Glomerular visceral epithelial cell (primary cell): Measurements from ENCODE around the gene NELFE.
"Not testable (repeated sequence)": the region's sequence is repeated elsewhere in the genome, so short reads cannot be mapped to it uniquely, and the experiment has no call there.

ENCODE experiments used
- DNase-seq: peaks from one replicate; pipeline ENCODE4 v3.0.0-alpha.2; 2016; ENCODE audit errors: extremely low spot score

The NELFE gene

GRCh38 chr6:31958741-31959739 is at the start of gene NELFE, which contains the start of gene SKIC2:
Gene NELFE (minus strand): TSS chr6:31958971. CDS start chr6:31958446, 525 bp downstream.
Gene SKIC2 (plus strand): TSS chr6:31959175. CDS start chr6:31959193, 18 bp downstream.
- DNase-seq = peak; percentile 98

- not testable (repeated sequence) for DNase-seq
Measured at GRCh38 chr6:32008037-32008436, 49.3 kb upstream of the NELFE start.

GRCh38 chr6:32007086-32007485 is 48.3 kb upstream of the NELFE start:
- DNase-seq = not testable (repeated sequence)

GRCh38 chr6:32005991-32006529 is 47.3 kb upstream of the NELFE start:
- DNase-seq = not testable (repeated sequence)

GRCh38 chr6:32005538-32005880 is 46.7 kb upstream of the NELFE start:
- not testable (repeated sequence) for DNase-seq

GRCh38 chr6:32004864-32005537 is 46.2 kb upstream of the NELFE start:
- DNase-seq = not testable (repeated sequence)

- DNase-seq = not testable (repeated sequence)
Measured at GRCh38 chr6:32004393-32004792, 45.6 kb upstream of the NELFE start.

GRCh38 chr6:32003301-32003700 is 44.5 kb upstream of the NELFE start:
- not testable (repeated sequence) for DNase-seq

GRCh38 chr6:32002546-32003268 is 43.9 kb upstream of the NELFE start:
- not testable (repeated sequence) for DNase-seq

- DNase-seq = not testable (repeated sequence)
Measured at GRCh38 chr6:31996385-31996784, 37.6 kb upstream of the NELFE start.

GRCh38 chr6:31994421-31994820 is 35.6 kb upstream of the NELFE start:
- DNase-seq = not testable (repeated sequence)

- DNase-seq = not testable (repeated sequence)
Measured at GRCh38 chr6:31989363-31989762, 30.6 kb upstream of the NELFE start.

- not testable (repeated sequence) for DNase-seq
Measured at GRCh38 chr6:31981744-31982143, 23.0 kb upstream of the NELFE start, which contains the start of gene C4A. Gene C4A (plus strand): TSS chr6:31982057. CDS start chr6:31982108, 51 bp downstream.

- not testable (repeated sequence) for DNase-seq
Measured at GRCh38 chr6:31980998-31981397, 22.2 kb upstream of the NELFE start.

GRCh38 chr6:31980195-31980876 is 21.6 kb upstream of the NELFE start:
- DNase-seq = not testable (repeated sequence)

- no peak for DNase-seq
Measured at GRCh38 chr6:31979238-31979898, 20.6 kb upstream of the NELFE start.

- DNase-seq = no peak
Measured at GRCh38 chr6:31978831-31979230, 20.1 kb upstream of the NELFE start.

- no peak for DNase-seq
Measured at GRCh38 chr6:31977816-31978431, 19.2 kb upstream of the NELFE start.

- DNase-seq = not testable (repeated sequence)
Measured at GRCh38 chr6:31976065-31976464, 17.3 kb upstream of the NELFE start.
